ENCODE results near the gene KDM1B. TPM values are rescaled to one million over a fixed set of nuclear protein-coding genes. Genes with fewer than 3 reads are reported as not detected.

KDM1B gene
- total and polyA plus RNA-seq, 2 of the 8 experiments (the other 6 are each of a cell fraction or from before 2014, with no cell fraction given) = 3.7 to 7.5 TPM

GRCh38 chr6:18117136-18117535, 38.1 kb upstream of the KDM1B start:
- no peaks in the 10 kb centered on the region; the same call in 1 of the 2 replicates for H3K23me2 ChIP-seq (ENCODE audit: low read depth, low read length)
- H2BK15ac ChIP-seq (ENCODE audit: low read length) = no peak overlapping the region
- H2BK120ac ChIP-seq (replicated peaks; ENCODE audit: low read depth, low read length) = no peak overlapping the region
- H2AK5ac ChIP-seq (ENCODE audit: low read depth, low read length) = no peak overlapping the region
- H2AFZ ChIP-seq (ENCODE audit: low read length) = no peak overlapping the region
- no peak overlapping the region for H3K9ac ChIP-seq (replicated peaks in 1 of 4; ENCODE audit: extremely low read depth in 1 of 4, low read depth in 3 of 4, low read length in 3 of 4)
- H4K20me1 ChIP-seq (replicated peaks in 1 of 2; ENCODE audit: control insufficient read depth in 1 of 2, insufficient read depth in 2 of 2, low read length in 2 of 2) = no peaks in the 10 kb centered on the region
- H4K8ac ChIP-seq (ENCODE audit: extremely low read depth, insufficient read depth, low read length) = no peak overlapping the region
- H2BK20ac ChIP-seq (ENCODE audit: low read length) = no peak overlapping the region
- H3K23ac ChIP-seq (ENCODE audit: insufficient read length) = no peak overlapping the region
- FAIRE-seq (no peak), DNase-seq (ENCODE audit: low read depth in 1 of 2, low spot score in 2 of 2) (no peak)
- no peak overlapping the region for H3K4me3 ChIP-seq (ENCODE audit: extremely low read depth in 1 of 4, insufficient read depth in 2 of 4, low read depth in 3 of 4, low read length in 4 of 4)
- peaks cover 0 to 2% (median under 1%) of the 10 kb centered on the region in 4 experiments; a peak in 2 of 7 replicates for H3K4me1 ChIP-seq (replicated peaks in 1 of 4; ENCODE audit: control insufficient read depth in 3 of 4, insufficient read depth in 4 of 4, low read length in 3 of 4)
- TF ChIP-seq FOSL1 (IDR thresholded peaks at IDR 0.05; ENCODE audit: insufficient read depth, low read depth, low read length) (no peak), EZH2 (IDR thresholded peaks at IDR 0.05; ENCODE audit: low read depth, low read length, severe bottlenecking) (no peak), CEBPB (IDR thresholded peaks at IDR 0.05; ENCODE audit: low read depth, low read length) (no peak), CTCF (IDR thresholded peaks at IDR 0.05; ENCODE audit: control extremely low read depth in 1 of 3, insufficient read depth in 1 of 3, low read depth in 1 of 3, low read length in 3 of 3) (no peak), POLR2AphosphoS5 (IDR thresholded peaks at IDR 0.05; ENCODE audit: low read depth, low read length) (no peak), BRCA1 (IDR thresholded peaks at IDR 0.05; ENCODE audit: low read depth, low read length) (no peak)
- peaks cover 0 to 3% of the 10 kb centered on the region in 2 experiments; a peak in 1 of 4 replicates for H3K9me3 ChIP-seq (ENCODE audit: insufficient read depth in 2 of 2, low read depth in 1 of 2, low read length in 1 of 2)
- 90% methylated on average over 5 of the region's 5 CpGs; no CpG with 5 or more reads in 1 of the 2 experiments for WGBS, 2 experiments (ENCODE audit: extremely low coverage in 1 of 2, insufficient coverage in 1 of 2, insufficient read length in 1 of 2, insufficient replicate concordance in 2 of 2, low coverage in 1 of 2, low lambda C conversion rate in 2 of 2, missing lambda C conversion rate in 1 of 2)
- no peak overlapping the region for H3K18ac ChIP-seq (ENCODE audit: extremely low read depth, low read length)
- no peaks in the 10 kb centered on the region for H3K79me1 ChIP-seq (ENCODE audit: low read depth, low read length)
- POLR2A ChIA-PET (ENCODE audit: partially characterized antibody) = no interaction called here
- no peaks in the 10 kb centered on the region for H3K36me3 ChIP-seq (ENCODE audit: control insufficient read depth in 2 of 4, insufficient read depth in 4 of 4, low read length in 3 of 4)
- H3K14ac ChIP-seq (ENCODE audit: insufficient read length) = no peak overlapping the region
- no peak overlapping the region for H3K4me2 ChIP-seq (ENCODE audit: insufficient read depth in 1 of 2, low read depth in 2 of 2, low read length in 2 of 2)
- H2BK5ac ChIP-seq (ENCODE audit: low read depth, low read length) = no peak overlapping the region
- no peak overlapping the region for H4K91ac ChIP-seq (replicated peaks; ENCODE audit: insufficient read length, low read length)
- CTCF ChIA-PET (ENCODE audit: partially characterized antibody) = interaction anchor here (1.0 to 1.4 kb wide), 4 partner anchors 21 to 1031 kb away, joined by 3 to 4 read pairs (median 3); partner anchors contain the start of genes KDM1B and TPMT
- no peak overlapping the region for H3K56ac ChIP-seq (replicated peaks; ENCODE audit: insufficient read length, low read depth, low read length)
- no peaks in the 10 kb centered on the region for H3K79me2 ChIP-seq (ENCODE audit: control insufficient read depth in 1 of 2, insufficient read depth in 2 of 2, low read length in 2 of 2)
- no peak overlapping the region for H2BK12ac ChIP-seq (ENCODE audit: low read depth, low read length)
- no peak overlapping the region for H3K4ac ChIP-seq (replicated peaks; ENCODE audit: insufficient read length, low read depth, low read length)
- H4K5ac ChIP-seq (ENCODE audit: insufficient read length, low read depth, low read length) = no peak overlapping the region
- H3K27ac ChIP-seq (ENCODE audit: low read depth, low read length) = no peak overlapping the region
- peaks cover 0 to 10% (median 9%) of the 10 kb centered on the region in 4 experiments; a peak in 5 of 7 replicates for H3K27me3 ChIP-seq (replicated peaks in 1 of 4; ENCODE audit: control insufficient read depth in 3 of 4, extremely low read depth in 1 of 4, insufficient read depth in 3 of 4, low read length in 3 of 4)
